Subcutaneous adipose tissue (tissue), 4 donors: ENCODE results near the gene MGLL. TPM values are rescaled to one million over a fixed set of nuclear protein-coding genes. Genes with fewer than 3 reads are reported as not detected.

Experiments
- total RNA-seq, 4 donors: library from RNA; depleted of rRNA; stranded (reverse); fragments of >200 nt; gene quantifications; one replicate each; pipeline ENCODE4 v1.1.0, GENCODE V29; 2016
- TF ChIP-seq, protein P1 (sequence below): fragments of 450-650 bp; IDR thresholded peaks from one replicate; pipeline ENCODE4 v1.5.1; 2016; ENCODE audit warnings: low read depth, mild to moderate bottlenecking, control low read depth, antibody characterized with exemption, moderate library complexity

The MGLL gene
- total RNA-seq, 4 donors from 2014 or later, result 83.9 to 292 (median 110) TPM

DNA sequence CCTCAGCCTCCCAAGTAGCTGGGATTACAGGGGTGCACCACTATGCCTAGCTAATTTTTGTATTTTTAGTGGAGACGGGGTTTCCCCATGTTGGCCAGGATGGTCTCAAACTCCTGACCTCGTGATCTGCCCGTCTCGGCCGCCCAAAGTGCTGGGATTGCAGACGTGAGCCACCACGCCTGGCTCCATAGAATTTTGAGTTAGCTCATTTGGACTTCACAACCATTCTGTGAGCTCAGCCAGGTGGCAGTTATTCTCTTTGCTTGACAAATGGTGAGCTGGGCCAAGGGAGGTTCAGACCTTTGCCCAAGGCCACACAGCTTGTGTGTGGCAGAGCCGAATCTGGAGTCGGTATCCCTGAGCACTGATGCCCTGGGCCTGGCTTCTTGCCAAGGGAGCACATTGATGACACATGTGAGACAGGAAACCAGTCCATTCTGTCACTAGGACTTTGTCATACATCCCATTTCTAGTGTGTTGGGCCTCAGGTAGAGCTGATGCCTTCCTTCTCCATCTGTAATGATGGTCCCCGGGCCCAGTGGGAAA is 175.7 kb downstream of the MGLL start:
- TF ChIP-seq, protein P1, sequence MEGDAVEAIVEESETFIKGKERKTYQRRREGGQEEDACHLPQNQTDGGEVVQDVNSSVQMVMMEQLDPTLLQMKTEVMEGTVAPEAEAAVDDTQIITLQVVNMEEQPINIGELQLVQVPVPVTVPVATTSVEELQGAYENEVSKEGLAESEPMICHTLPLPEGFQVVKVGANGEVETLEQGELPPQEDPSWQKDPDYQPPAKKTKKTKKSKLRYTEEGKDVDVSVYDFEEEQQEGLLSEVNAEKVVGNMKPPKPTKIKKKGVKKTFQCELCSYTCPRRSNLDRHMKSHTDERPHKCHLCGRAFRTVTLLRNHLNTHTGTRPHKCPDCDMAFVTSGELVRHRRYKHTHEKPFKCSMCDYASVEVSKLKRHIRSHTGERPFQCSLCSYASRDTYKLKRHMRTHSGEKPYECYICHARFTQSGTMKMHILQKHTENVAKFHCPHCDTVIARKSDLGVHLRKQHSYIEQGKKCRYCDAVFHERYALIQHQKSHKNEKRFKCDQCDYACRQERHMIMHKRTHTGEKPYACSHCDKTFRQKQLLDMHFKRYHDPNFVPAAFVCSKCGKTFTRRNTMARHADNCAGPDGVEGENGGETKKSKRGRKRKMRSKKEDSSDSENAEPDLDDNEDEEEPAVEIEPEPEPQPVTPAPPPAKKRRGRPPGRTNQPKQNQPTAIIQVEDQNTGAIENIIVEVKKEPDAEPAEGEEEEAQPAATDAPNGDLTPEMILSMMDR, result no peak

GRCh38 chr3:127645371-127646015 is 176.8 kb downstream of the MGLL start:
- TF ChIP-seq, protein P1, result no peak

- TF ChIP-seq, protein P1, result no peak
Measured at GRCh38 chr3:127644641-127645370, 177.5 kb downstream of the MGLL start.

GRCh38 chr3:127640042-127640355 is 182.3 kb downstream of the MGLL start:
- TF ChIP-seq, protein P1, result no peak

GRCh38 chr3:127639173-127640041 is 182.9 kb downstream of the MGLL start:
- TF ChIP-seq, protein P1, result no peak

Other genes starting within 250 kb of the MGLL start
- gene TPRA1, start 231.8 kb downstream of the MGLL start, total RNA-seq, result 10 to 100 TPM; 12.2 to 32.3 (median 25.8) TPM
- gene MCM2, start 224.1 kb downstream of the MGLL start, total RNA-seq, result 1 to 10 TPM in 3 of 4 donors, under 1 TPM in 1; 0.33 to 9.7 (median 6.4) TPM
- 1 to 10 TPM; 3.2 to 8.8 (median 3.7) TPM for gene PODXL2, start 193.3 kb downstream of the MGLL start, total RNA-seq
- gene ABTB1, start 149.6 kb downstream of the MGLL start, total RNA-seq, result 10 to 100 TPM; 17.6 to 91.9 (median 51.3) TPM
- gene KBTBD12, start 92.7 kb upstream of the MGLL start, total RNA-seq, result 1 to 10 TPM in 1 of 4 donors, under 1 TPM in 1, not detected in 2; 0.68 to 1.5 TPM
- gene SEC61A1, start 229.9 kb upstream of the MGLL start, total RNA-seq, result 100 to 1,000 TPM in 2 of 4 donors, 10 to 100 TPM in 2; 82.6 to 117 (median 95.2) TPM